GM19452 (cell line): Measurements from ENCODE around the gene ZBED5.
A peak's percentile ranks its signal among the peaks of the same experiment; 100 is the strongest.
"Not testable (repeated sequence)": the region's sequence is repeated elsewhere in the genome, so short reads cannot be mapped to it uniquely, and the experiment has no call there.

Experiments
- ATAC-seq: cut with Tn5 transposase; IDR thresholded peaks from one replicate; pipeline ENCODE4 v1.9.1; 2021; ENCODE audit not compliant: unreplicated experiment

The ZBED5 gene

DNA sequence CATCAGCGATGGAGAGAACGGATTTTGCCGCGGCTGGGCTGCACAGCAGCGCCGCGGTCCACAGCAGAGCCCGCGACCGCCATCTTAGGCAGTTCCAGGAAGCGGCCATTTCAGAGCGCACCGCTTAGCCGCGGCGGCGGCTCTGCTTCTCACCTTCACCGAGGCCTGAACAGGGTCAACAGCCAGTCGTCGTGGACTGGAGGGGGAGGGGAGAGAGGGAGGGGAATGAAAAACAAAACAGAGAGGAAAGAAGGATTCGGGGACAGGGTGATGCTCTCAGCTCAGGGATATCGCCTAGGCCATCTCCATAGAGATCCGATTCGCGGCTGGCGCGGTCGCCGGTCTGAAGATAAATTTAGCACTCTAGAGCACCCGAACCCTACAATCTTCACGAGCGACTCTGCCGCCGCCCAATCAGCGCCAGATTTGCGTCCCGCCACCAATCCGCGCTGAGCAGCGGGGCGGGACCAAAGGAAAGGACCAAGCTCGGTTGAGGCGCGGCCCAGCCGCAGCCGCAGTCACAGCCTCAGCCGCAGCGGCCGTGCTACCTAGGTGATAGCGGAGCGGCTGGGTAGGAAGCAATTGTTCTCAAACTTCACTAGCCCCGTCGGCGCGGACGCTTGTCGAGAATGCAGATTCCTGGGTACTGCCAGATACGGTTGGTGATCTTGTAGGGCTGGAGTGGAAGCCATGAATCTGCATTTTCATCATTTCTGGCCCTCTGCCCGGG is at the start of gene ZBED5:
Gene ZBED5 (minus strand): TSS at position 345 of the 730 bp plus-strand sequence. CDS start 3,108 bp downstream, outside the sequence.
- peak; percentile 91 for ATAC-seq

DNA sequence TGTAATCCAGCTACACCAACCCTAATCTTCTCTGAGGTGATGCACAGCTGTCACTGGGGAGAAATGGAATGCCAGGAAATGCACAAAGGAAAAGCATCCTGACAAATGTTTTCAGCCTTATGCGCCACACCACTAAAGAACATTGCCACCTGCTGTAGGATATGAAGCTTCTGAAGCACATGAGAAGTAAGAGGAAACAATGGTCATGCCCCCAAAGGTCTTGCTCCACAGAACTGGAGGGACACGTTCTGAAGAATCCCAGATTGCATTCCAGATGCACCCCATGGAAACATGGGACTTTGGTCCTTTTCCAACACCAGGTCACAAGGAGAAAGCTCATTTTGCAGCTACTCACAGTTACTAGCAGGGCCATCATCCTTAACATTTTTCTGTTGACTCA is 48.7 kb upstream of the ZBED5 start:
- no peak for ATAC-seq

GRCh38 chr11:10902301-10903063 is 44.6 kb upstream of the ZBED5 start:
- no peak for ATAC-seq

- ATAC-seq = no peak
Observed at GRCh38 chr11:10900681-10901415, 43.0 kb upstream of the ZBED5 start.

GRCh38 chr11:10899121-10899830 is 41.4 kb upstream of the ZBED5 start:
- no peak for ATAC-seq

DNA sequence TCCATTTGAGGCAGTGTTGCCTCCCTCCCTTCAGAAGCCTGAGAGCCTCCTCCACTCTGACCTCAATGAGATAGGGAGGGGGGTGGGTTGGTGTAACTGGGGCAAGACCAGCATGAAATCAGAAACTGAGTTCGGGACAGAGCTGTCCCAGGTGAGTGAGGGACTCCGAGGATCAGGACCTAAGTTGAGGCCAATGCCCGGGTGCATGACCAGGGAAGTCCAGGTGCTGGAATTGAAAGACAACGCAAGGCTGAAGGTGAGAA is 40.8 kb upstream of the ZBED5 start:
- no peak for ATAC-seq

DNA sequence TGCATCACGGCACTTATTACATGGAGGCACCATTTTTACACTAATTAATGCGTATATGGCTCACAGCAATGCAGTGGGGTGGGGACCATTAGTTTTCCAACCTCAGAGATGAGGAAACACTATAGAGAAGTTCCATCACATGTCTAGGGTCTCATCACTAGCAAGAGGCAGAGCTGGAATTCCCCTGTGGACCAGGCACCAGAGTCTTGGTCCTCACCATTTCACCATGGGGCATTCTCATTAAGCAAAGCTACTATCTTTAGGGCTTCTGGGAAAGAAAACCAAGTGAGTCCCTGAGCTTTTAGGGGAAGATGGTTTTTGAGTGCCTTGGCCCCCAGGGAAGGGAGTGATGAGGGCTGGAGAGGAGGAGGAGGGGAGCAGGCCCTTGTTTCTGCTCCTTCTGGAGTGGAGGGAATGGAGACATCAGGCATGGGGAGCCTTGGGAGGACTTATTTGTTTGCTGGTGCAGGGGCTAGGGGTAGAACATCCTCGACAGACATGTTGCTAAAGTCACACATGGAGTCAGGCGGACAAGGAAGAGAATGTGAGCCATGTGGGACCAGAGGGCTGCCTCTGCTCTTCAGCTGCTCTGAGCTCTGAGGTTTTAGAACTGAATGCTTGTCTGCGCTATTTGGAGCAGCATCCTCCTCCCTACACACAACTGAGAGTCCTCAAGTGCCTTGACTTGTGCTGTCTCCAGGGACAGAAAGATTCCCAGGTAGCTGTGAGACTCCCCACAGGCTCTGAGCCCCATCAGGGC is 40.3 kb upstream of the ZBED5 start:
- ATAC-seq = no peak

GRCh38 chr11:10897150-10897549 is 39.3 kb upstream of the ZBED5 start:
- no peak for ATAC-seq

DNA sequence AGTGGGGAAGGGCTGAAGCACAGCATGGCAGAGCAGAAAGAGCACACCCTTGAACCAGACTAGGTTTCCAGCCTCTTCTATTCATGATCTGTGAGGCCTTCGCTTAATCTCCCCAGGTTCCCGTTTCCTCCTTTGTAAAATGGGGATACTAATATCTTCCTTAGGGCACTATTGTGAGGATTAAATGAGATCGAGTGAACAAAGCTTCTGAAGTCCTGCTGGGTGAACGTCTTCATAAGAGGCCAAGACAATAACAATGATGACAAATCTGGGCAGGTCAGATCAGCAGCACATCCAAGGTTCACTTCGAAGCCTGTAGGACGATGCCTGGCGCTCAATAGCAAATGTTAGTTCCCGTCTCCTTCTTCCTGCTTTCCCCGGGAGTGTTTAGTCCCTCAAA is 38.6 kb upstream of the ZBED5 start:
- ATAC-seq = no peak

DNA sequence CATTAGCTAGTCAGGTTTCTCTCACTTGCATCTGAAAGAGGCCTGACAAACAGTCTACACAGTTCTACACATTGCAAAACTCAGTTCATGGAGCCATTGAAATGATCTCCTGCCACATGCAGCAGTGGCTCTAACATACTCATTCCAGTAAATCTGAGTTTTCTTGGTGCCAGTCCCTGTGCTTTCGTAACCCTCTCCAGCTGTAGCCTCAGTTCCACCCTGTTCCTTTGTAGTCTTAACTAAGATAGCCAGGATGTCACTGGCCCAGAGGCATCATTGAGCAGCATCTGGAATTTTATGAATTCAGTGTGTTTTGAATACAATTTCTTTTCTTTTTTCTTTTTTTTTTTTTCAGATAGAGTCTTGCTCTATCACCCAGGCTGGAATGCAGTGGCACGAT is 37.4 kb upstream of the ZBED5 start:
- no peak for ATAC-seq

- ATAC-seq = no peak
Observed at GRCh38 chr11:10894666-10895065, 36.8 kb upstream of the ZBED5 start.

GRCh38 chr11:10893714-10894151 is 35.9 kb upstream of the ZBED5 start:
- no peak for ATAC-seq

GRCh38 chr11:10892250-10892649 is 34.4 kb upstream of the ZBED5 start:
- no peak for ATAC-seq

DNA sequence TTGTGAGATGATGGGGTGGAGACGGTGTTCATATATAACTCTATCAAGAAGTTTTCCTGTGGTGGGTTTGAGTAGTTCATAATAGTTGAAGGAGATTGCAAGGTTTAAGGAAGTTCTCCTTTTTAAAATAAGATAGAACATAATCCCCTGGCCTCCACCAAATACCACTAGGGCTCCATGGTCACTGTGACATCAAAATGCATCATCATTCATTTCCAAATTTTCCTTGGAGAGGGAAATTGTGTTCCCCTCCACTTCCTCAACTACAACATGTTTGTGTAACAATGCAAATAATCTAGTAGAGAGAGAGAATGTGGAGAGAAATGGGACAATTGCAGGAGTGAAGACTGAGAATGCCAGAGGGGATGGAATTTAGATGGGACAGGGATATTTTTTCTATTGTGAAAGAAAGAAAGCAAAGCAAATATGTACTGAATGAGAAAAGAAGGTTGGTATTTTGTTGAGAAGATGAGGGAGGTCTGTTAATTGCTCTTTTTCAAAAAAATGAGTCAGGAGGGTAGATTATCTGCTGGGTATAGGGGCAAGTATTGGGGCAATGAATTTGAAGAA is 33.4 kb upstream of the ZBED5 start:
- no peak for ATAC-seq

DNA sequence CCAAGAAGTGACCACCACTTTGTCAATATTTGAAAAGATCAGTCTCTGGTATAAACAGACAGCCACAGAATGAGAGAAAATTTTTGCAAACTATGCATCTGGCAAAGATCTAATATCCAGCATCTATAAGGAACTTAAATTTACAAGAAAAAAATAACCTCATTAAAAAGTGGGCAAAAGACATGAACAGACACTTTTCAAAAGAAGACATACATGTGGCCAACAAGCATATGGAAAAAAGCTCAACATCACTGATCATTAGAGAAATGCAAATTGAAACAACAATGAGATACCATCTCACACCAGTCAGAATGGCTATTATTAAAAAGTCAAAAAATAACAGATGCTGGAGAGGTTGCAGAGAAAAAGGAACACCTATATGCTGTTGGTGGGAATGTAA is 32.2 kb upstream of the ZBED5 start:
- ATAC-seq = not testable (repeated sequence)

DNA sequence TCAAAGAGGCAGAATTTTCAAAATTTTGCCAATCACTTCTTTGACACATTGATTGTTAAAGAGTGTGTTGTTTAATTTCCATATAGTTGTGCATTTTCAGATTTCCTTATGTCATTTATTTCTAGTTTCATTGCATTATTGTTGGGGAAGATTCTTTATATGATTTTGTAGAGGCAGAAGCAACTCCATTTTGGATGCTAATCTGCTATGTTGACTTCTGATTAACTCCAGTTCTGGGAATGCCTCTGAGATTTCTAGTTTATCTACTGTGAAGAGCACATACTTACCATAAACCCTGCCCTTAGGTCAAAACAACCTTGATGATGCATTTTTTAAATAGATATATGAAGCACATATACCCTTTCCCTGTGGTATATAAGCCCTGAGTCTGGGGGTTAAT is 29.5 kb upstream of the ZBED5 start:
- no peak for ATAC-seq

DNA sequence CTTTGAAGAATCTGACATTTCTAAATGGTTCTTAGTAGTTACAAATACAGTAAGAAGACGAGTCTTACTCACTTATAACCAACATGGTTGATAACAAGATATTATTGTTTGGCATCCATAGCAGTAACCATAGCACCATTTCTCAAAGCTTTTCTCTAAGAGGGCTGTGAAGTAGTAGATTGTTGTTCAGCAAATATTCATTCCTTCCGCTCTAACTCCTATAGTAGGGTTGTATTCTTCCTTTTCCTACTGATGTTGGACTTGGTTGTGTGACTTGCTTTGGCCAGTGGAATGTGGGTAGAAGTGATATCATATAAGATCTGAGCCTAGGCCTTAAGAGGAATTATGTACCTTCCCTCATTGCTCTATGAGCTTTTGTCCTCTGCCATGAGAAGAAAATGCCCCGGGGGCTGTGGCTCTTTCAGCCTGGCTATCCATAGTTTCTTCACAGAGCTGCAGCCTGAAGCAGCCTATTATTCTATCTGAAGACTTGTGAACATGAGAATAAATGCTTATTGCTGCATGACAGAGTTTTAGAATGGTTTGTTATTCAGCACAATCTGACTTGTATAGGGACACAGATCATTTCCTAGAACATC is 28.9 kb upstream of the ZBED5 start:
- ATAC-seq = no peak

GRCh38 chr11:10885703-10886363 is 28.0 kb upstream of the ZBED5 start:
- no peak for ATAC-seq

DNA sequence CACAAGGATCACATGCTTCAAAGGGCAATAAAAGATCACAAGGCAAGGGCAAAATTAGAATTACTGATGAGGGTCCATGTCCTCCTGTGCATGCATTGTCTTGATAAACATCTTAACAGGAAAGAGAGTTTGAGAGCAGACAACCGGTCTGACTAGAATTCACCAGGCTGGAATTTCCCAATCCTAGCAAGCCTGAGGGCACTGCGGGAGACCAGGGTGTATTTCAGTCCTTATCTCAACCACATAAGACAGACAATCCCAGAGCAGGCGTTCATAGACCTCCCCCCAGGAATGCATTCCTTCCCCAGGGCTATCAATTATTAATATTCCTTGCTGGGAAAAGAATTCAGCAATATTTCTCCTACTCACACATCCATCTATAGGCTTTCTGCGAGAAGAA is 26.4 kb upstream of the ZBED5 start:
- not testable (repeated sequence) for ATAC-seq
